T-helper 9 cell (primary cell): Measurements from ENCODE around the gene BICRA.
"Not testable (repeated sequence)": the region's sequence is repeated elsewhere in the genome, so short reads cannot be mapped to it uniquely, and the experiment has no call there.

Source experiments
- DNase-seq: peaks from one replicate; pipeline ENCODE4 v3.0.0-alpha.2; 2020

BICRA gene

DNA sequence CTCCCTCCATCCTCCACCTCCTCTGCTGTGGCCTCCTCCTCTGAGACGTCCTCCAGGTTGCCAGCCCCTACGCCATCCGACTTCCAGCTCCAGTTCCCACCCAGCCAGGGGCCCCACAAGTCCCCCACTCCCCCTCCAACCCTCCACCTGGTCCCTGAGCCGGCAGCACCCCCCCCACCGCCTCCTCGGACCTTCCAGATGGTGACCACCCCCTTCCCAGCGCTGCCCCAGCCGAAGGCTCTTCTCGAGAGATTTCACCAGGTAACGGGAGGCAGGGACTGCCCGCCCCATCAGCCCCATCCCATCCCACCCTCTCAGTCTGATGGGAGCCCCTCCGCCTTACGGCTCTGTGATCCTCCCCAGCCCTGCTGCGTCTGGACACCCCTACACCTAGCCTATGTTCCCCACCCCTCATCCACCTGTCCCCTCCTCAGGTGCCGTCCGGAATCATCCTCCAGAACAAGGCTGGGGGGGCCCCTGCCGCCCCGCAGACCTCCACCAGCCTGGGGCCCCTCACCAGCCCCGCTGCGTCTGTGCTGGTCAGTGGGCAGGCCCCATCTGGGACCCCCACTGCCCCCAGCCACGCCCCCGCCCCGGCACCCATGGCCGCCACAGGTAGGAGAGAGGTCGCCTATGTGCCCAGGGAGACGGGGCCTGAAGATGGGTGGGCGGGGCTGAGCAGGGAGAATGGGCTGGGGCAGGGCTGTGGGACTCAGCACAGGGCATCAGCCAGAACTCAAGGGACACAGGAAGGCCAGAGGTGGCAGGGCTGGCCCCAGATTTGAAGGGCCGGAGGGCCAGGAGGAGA, 85.7 kb downstream of the BICRA start:
- DNase-seq = no peak

DNA sequence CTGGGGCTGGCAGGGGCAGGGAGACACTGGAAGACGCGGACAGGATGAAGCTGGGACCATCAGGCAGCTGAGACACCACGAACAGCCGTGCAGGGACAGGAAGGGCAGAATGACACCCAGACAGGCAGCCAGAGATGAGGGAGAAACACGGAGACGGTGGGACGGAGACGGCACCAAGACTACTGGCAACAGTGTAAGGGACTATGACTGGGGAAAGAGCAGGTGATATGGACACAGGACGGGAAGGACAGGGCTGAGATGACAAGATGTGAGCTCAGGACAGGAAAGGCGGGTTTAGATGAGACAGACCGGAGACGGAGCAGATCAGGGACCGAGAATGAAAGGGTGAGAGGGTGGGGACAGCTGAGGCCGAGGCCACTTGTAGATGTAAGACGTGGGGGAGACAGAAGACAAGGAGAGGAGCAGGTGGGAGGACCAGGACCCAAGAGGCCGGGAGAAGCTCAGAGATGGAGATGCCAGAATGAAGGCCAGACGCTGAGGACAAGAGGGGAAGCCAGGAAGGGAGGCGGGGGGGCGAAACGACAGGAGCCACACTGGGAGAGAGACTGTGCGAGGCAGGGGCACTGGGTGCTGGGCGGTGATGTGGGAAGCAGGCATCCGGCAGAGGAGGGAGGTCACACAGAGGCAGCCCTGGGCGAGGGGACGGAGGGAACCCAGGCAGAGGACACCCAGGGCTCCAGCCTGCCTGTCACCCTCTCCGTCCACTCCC, 86.8 kb downstream of the BICRA start:
- DNase-seq = no peak

DNA sequence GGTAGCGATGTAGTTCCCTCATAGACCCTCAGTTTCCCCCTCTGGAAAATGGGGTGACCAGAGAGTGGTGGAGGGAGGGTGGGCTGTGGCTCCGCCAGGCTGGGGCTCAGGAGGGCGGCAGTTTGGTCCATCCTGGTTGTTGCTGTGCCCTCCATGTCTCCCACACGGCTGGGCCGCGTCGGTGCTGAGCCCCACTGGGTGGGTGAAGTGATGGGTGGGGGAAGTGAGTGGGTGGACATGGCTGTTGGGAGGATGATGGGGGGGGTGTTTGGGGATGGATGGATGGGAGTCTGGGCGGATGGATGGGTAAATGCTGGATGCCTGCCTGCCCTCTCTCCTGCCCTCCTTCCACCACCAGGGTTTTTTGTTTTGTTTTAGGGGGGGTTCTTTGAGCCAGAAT, 87.7 kb downstream of the BICRA start:
- DNase-seq = no peak

DNA sequence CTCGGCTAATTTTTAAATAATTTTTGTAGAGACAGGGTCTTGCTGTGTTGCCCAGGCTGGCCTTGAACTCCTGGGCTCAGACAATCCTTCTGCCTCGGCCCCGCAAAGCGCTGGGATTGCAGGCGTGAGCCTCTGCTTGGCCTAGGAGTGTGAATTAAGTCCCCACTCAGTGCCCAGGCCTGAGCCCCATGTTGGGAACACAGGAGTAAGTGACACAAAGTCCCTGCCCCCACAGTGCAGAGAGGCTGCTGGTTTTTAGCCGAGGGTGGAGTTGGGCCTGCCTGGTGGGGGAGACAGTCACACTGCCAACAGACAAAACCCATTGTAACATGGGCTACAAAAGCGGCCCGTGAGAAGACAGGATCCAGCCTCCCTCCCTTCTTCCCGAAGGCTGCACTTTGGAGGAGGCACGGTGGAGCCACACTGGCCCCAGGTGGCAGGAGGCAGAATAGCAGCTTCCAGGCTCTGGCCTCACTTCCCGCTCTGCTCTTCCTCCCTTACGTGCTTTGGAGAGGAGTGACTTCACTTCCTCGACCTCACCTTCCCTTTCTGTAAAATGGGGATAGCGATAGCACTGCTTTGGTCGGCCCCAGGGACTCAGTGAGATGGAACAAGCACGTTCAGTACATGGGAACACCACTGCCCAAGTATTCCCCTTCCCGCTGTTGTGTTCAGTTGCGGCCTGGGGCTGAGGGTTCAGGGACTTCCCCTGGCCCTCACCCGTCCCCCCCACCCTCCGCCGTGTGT, 89.1 kb downstream of the BICRA start:
- DNase-seq = peak; percentile 41

DNA sequence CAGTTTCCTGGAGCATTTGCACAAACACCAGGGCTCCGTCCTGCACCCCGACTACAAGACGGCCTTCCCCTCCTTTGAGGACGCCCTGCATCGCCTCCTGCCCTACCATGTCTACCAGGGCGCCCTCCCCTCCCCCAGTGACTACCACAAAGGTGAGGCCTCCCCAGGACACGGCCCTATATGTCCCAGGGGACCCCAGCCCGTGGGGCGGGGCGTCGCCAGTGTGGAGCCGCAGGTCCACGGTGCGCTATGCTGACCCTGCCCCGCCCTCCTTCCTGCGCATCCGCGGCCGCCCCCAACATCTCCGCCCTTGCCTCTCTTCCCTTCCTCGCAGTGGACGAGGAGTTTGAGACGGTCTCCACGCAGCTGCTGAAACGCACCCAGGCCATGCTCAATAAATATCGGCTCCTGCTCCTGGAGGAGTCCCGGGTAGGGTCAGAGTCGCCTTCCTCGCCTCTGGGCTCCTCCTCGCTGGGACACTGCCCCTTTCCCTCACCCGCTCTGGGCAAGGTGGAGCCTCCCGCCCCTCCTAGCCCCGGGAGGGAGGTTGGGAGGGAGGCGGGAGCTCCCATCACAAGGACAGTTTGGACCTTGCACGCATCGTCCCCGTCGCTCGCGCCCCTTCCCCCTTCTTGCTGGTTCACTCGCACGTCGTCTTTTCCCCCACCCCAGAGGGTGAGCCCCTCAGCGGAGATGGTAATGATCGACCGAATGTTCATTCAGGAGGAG, 89.9 kb downstream of the BICRA start:
- no peak for DNase-seq

DNA sequence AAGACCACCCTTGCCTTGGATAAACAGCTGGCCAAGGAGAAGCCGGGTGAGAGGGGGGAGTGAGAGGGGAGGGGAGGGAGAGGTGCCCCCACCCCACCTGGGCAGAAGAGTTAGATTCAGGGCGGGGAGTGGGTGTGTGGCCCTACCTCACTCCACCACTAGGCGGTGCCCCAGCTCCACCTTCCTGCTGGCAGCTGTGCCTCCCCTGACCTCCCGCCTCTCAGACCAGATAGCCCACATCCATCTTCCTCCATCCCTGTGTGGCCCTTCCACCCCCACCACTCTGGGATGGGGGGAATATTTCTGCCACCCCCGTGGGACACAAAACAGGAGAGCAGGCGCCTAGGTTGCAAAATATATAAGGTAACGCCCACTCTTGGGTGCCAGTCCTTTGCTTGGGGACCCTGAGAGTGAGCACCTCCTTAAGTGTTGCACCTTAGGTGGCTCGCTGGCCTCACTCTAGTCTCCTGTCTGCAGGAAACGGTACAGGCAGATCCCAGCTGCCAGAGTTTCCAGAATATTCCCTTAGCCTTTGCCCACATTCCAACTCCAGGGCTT, 90.5 kb downstream of the BICRA start:
- DNase-seq = peak; percentile 50

DNA sequence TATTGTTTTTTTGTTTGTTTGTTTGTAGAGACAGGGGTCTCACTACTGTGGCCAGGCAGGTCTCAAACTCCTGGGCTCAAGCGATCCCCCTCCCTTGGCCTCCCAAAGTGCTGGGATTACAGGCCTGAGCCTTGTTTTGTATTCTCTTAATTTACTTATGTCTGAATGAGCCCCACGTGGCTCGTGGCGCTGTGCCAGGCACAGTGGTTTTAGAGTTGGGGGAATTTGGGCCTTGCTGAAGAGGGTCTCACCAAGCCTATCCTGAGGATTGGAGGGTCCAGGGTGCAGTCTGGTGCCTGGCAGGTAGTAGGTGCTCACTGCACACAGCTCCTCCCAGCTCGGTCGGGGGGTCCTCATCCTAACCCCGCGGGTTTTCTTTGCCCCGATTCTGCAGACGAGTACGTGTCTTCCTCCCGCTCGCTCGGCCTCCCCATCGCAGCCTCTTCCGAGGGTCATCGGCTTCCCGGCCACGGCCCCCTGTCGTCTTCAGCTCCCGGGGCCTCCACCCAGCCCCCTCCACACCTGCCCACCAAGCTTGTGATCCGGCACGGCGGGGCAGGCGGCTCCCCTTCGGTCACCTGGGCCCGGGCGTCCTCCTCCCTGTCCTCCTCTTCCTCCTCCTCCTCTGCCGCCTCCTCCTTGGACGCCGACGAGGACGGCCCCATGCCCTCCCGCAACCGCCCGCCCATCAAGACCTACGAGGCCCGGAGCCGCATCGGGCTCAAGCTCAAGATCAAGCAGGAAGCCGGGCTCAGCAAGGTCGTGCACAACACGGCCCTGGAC, 92.2 kb downstream of the BICRA start:
- no peak for DNase-seq

DNA sequence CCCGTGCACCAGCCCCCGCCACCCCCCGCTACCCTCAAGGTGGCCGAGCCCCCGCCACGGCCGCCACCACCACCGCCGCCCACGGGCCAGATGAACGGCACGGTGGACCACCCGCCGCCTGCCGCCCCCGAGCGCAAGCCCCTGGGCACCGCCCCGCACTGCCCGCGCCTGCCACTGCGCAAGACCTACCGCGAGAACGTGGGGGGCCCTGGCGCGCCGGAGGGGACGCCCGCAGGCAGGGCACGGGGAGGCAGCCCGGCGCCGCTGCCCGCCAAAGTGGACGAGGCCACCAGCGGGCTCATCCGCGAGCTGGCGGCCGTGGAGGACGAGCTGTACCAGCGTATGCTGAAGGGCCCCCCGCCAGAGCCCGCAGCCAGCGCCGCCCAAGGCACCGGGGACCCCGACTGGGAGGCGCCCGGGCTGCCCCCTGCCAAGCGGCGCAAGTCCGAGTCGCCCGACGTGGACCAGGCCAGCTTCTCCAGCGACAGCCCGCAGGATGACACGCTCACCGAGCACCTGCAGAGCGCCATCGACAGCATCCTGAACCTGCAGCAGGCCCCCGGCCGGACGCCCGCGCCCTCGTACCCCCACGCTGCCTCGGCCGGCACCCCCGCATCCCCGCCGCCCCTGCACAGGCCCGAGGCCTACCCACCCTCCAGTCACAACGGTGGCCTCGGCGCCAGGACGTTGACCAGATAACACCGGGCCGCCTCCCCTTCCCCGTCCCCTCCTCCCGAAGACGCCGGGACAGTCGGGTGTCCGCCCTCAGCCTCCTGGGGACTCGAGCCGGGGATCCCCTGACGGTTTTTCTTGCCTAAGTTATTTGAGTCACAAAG, 93.0 kb downstream of the BICRA start:
- no peak for DNase-seq

DNA sequence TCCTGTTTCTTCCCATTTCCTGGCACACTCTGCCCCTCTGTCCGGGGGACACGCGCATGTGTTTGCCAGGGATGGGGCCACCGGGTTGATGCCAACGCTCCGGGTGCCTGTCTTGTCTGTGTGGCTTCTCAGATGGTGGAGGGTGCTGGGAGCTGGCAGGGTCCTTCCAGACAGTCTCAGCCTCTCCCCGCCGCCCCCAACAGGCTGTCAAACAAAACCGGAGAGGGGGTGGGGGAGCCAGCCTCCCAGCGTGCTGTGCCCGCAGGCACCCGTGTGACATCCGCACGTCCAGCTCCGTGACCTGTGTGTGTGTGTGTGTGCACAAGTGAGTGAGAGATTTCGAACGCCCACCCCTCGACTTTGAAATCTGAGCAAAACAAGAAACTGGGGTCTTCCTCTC, 93.7 kb downstream of the BICRA start:
- no peak for DNase-seq

DNA sequence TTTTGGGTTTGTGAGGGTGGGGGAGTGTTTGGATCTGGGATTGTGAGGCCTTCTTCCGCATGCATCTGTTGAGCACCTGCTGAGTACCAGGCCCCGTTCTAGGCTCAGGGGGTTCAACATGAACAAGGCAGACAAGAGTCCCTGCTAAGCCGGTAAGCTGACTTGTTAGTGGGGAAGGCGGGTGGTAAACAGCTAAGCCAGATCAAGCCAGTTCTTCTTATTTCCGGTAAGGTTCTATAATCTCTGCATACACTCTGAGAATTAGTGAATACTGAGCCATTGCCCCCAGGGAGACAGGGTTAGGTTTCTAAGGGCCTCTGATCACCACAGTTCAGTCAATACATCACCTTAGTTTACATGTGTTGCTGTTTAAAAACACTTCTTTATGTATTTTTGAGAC, 94.4 kb downstream of the BICRA start:
- no peak for DNase-seq

DNA sequence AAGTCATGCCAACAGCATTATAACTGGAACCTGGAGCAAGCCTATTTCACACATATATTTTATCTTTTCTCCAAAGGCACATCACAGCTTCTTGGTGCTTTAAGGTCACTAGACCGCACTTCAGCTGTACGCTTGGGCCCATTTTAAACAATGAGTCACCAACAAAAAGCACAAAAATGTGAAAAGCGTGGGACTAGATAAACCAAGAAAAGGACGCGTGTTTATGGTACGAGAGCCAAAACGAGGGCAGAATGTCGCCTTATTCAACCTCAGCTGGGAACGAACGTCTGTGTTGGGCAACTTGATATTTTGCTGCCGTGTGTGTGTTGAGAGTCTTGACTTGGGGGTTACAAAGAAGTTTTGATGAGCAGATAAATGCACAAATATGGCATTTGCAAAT, 95.1 kb downstream of the BICRA start:
- DNase-seq = no peak

DNA sequence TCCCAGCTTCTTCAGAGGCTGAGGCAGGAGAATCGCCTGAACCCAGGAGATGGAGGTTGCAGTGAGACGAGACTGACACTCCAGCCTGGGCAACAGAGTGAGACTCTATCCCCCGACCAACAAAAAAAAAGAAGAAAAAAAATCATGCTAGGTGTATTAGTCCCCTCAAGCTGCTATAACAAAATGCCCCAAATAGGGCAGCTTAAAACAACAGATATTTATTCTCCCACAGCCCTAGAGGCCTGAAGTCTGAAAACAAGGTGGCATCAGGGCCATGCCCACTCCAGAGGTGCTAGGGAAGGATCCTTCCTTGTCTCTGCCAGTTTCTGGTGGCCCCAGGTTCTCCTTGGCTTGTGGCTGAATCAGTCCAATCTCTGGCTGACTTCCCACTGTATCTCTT, 95.7 kb downstream of the BICRA start:
- no peak for DNase-seq

DNA sequence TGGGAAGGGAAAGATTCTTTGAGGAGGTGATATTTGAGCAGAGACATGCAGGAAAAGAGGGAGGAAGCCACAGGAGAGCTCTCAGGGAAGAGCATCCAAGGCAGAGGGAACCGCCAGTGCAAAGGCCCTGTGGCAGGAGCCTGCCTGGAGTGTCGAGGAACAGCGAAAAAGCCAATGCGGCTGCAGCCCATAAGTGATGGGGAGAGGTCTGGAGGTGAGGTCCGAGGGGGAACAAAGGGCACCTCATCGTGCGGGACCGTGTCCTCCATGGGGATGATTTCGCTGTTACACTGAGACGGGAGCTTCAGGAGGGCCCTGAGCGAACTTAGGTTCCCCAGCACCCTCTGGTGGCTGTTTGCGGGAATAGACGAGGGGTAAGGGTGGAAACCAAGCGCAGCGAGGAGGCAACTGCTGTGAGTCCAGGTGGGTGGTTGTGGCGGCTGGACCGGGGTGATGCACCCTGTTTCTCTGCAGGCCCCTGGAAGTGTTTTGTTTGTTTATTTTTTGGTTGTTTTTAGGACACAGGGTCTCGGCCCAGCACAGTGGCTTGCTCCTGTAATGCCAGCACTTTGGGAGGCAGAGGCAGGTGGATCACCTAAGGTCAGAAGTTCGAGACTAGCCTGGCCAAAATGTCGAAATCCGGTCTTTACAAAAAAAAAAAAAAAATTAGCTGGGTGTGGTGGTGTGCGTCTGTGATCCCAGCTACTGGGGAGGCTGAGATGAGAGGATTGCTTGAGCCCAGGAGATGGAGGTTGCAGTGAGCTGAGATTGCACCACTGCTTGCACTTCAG, 98.4 kb downstream of the BICRA start:
- DNase-seq = peak; percentile 60

DNA sequence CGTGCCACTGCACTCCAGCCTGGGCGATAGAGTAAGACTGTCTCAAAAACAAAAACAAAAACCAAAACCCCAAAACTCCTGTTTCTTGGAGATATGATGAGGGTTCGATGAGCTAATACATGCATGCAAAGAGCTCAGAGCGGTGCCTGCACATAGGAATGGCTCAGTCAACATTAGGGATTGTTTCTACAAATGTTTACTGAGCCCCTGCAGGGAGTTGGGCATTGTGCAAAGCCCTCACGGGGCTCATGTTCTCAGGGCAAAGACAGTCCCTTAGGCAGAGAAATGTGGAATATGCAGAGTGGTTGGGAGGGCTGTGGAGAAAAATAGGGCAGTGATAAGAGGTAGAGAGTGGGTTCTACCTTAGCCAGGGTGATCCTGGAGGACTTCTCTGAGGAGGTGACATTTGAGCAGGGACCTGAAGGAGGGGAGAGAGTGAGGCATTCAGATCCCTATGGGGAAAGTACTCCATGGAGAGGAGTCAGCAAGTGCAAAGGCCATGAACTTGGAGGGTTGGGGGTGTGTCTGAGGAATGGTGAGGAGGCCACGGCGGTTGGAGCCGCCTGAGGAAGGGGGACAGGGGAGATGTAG, 102.8 kb downstream of the BICRA start:
- DNase-seq = no peak

DNA sequence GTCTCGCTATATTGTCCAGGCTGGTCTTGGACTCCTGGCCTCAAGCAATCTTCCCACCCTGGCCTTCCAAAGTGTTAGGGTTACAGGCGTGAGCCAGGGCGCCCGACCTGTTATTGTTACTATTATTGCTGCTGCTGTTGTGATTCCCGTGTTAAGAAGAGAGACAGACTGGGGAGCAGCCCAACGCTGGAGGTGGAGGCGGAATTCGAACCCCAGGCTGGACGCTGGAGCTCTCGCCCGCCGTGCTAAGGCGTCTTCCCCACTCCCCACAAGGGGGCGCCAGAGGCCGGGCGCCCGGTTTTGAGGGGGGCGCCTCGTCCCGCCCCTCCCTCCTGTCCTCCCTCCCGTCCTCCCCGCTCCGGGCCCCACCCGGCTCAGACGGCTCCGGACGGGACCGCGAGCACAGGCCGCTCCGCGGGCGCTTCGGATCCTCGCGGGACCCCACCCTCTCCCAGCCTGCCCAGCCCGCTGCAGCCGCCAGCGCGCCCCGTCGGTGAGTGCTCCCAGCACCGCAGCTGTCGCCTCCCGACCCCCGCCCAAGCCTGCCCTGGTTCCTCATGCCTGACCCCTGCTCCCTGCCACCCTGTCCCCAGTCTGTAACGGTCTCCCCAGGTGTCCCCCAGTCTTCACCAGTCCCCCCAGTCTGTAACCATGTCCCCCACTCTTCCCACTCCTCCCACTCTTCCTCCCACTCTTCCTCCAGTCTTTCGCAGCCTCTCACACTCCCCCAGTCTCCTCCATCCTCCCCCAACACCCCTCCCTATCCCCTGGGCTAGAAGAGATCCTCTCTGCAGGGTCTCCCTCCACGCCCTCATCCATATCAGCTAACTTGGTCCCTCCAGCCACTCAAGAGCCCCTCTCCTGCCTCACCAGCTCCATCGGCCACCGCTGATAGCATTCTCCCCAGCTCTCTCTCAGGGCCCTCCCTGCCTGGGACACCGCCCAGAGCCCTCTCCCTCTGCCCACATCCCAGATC, 104.4 kb downstream of the BICRA start, which contains the start of gene EHD2:
EHD2 (plus strand) TSS at position 377 of the 976 bp plus-strand sequence. CDS start 3,191 bp downstream, outside the sequence.
- peak; percentile 29 for DNase-seq

DNA sequence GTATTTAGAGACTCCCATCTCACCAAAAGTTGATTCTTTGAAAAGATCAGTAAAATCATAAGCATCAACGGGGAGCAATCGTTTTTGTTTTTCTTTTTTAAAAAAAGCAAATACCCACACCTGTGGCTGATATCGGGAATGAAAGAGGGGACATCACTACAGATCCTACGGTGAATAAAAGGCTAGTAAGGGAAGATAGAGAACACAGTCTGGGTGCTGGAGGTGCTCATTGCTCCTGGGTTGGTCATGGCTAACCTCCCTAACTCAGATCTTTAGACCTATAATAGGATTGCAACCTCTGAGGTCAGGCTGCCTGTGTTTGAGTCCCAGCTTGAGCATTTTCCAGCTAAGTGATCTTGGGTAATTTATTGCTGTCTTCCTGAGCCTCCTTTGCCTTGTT, 105.4 kb downstream of the BICRA start:
- no peak for DNase-seq

DNA sequence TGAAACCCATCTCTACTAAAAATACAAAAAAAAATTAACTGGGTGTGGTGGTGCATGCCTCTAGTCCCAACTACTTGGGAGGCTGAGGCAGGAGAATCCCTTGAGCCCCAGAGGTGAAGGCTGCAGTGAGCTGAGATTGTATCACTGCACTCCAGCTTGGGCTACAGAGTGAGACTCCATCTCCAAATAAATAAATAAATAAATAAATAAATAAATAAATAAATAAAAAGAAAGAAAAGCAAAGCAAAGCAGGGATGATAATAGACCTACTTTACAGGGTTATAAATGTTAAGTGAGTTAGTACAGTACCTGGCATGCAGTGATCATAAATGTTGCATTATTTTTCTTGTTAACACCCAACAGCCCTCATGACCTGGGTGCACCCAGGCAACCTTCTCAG, 105.9 kb downstream of the BICRA start:
- not testable (repeated sequence) for DNase-seq

DNA sequence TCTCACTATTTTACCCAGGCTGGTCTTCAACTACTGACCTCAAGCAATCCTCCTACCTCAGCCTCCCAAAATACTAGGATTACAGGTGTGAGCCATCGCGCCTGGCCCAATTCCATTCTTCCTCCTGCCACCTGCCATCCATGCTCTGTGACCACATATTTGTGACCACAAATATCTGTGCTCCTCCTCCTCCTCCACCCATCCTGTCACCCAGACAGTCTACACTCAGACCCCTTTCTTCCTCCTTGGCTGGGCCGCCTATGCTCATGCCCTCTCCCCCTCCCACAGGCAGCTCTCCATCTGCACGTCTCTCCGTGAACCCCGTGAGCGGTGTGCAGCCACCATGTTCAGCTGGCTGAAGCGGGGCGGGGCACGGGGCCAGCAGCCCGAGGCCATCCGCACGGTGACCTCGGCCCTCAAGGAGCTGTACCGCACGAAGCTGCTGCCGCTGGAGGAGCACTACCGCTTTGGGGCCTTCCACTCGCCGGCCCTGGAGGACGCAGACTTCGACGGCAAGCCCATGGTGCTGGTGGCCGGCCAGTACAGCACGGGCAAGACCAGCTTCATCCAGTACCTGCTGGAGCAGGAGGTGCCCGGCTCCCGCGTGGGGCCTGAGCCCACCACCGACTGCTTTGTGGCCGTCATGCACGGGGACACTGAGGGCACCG, 107.5 kb downstream of the BICRA start:
- DNase-seq = no peak
